Activated T-helper 2 cell treated with anti-CD3 and anti-CD28 coated beads, Interferon-gamma antibody, Interleukin-2, Interleukin-4, amounts not matched to agents 10 μg/mL and 5 μg/mL and 100 μg/mL, durations not matched to agents 14 hours and 24 hours and 36 hours (primary cell): ENCODE data around the gene ENPP4. TPM values are rescaled to one million over a fixed set of nuclear protein-coding genes. Genes with fewer than 3 reads are reported as not detected.
"Not testable (repeated sequence)": the region's sequence is repeated elsewhere in the genome, so short reads cannot be mapped to it uniquely, and the experiment has no call there.

ENCODE experiments used
- DNase-seq: peaks from one replicate; pipeline ENCODE4 v3.0.0; 2021; ENCODE audit warnings: low spot score
- H3K27ac Mint-ChIP-seq: one replicate; pipeline ENCODE4 v1.8.0; 2021; ENCODE audit warnings: mixed read lengths
- H3K27me3 Mint-ChIP-seq: one replicate; pipeline ENCODE4 v1.8.0; 2021; ENCODE audit warnings: low read depth, mixed read lengths
- H3K36me3 Mint-ChIP-seq: one replicate; pipeline ENCODE4 v1.8.0; 2021; ENCODE audit warnings: low read depth, mixed read lengths
- H3K4me1 Mint-ChIP-seq: one replicate; pipeline ENCODE4 v1.8.0; 2021; ENCODE audit warnings: low read depth, mixed read lengths
- H3K4me3 Mint-ChIP-seq: one replicate; pipeline ENCODE4 v1.8.0; 2021; ENCODE audit warnings: low read depth, mild to moderate bottlenecking, moderate library complexity, mixed read lengths
- H3K9me3 Mint-ChIP-seq: one replicate; pipeline ENCODE4 v1.8.0; 2021; ENCODE audit warnings: mixed read lengths
- intact Hi-C: fragments of 100-400 bp; cut with micrococcal nuclease; formaldehyde crosslinking; loops from one replicate; pipeline ENCODE4 v1.15.1; 2023
- total RNA-seq: library from RNA; stranded (reverse); gene quantifications from 2 replicates; pipeline ENCODE4 v1.2.3, GENCODE V29; 2022

Gene ENPP4
- total RNA-seq, 1 donor from 2014 or later = 5.4 TPM

GRCh38 chr6:46136831-46137230 lies 7.0 kb downstream of the ENPP4 start:
- Mint-ChIP-seq H3K4me3 (no peak overlapping the region), H3K27ac (no peak overlapping the region), H3K9me3 (no peaks in the 10 kb centered on the region), H3K4me1 (peaks cover 3% of the 10 kb centered on the region), H3K36me3 (no peaks in the 10 kb centered on the region), H3K27me3 (peaks cover 5% of the 10 kb centered on the region)
- intact Hi-C loops = no loop called here
- no peak for DNase-seq

GRCh38 chr6:46137387-46137786 lies 7.6 kb downstream of the ENPP4 start:
- H3K27ac Mint-ChIP-seq = no peak overlapping the region
- peaks cover 5% of the 10 kb centered on the region for H3K27me3 Mint-ChIP-seq
- no peaks in the 10 kb centered on the region for H3K36me3 Mint-ChIP-seq
- peaks cover 3% of the 10 kb centered on the region for H3K4me1 Mint-ChIP-seq
- no peak for DNase-seq
- no peaks in the 10 kb centered on the region for H3K9me3 Mint-ChIP-seq
- H3K4me3 Mint-ChIP-seq = no peak overlapping the region
- intact Hi-C loops = no loop called here

DNA sequence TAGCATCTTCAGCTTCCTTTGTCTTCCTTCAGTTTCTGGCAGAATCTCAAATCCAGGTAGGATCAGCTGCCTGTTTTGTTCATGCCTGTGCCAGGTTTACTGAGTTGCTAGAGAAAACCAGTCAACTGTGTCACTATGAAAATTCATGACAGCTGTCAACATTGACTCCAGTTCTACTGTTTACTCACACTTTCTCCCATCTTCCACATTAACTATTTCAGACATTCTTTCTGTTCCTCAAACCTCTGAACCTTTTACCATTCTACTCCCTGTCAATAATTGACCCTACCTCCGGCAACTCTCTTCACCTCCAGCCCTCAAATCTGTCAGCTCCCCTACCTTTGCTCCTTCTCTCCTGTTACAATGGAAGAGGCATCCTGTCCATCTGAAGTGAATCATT lies 8.5 kb downstream of the ENPP4 start:
- no peak for DNase-seq
- Mint-ChIP-seq H3K9me3 (no peaks in the 10 kb centered on the region), H3K36me3 (peaks cover 3% of the 10 kb centered on the region), H3K27me3 (peaks cover 5% of the 10 kb centered on the region), H3K4me3 (no peak overlapping the region), H3K27ac (no peak overlapping the region), H3K4me1 (peaks cover 3% of the 10 kb centered on the region)
- intact Hi-C loops = no loop called here

DNA sequence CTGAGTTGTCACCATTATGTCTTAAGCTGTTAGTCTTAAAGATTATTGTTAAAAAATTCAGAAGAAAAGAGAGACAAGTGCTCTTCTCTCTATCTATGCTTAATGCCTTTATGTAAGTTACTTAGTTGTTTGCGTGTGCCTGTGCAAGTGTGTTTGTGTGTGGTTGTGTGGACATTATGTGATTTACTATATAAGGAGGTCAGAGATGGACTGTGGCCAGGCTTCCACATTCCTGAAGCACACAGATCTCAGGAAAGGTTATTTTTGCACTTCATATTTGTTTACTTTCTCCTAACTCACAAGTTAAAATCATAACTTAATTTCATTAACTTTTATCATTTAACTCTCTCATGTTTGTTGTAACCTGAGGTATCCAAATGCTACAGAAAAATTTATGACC lies 14.5 kb downstream of the ENPP4 start:
- Mint-ChIP-seq H3K4me1 (no peaks in the 10 kb centered on the region), H3K36me3 (peaks cover 3% of the 10 kb centered on the region), H3K9me3 (no peaks in the 10 kb centered on the region), H3K27me3 (peaks cover 5% of the 10 kb centered on the region), H3K4me3 (no peak overlapping the region), H3K27ac (no peak overlapping the region)
- intact Hi-C loops = no loop called here
- DNase-seq = no peak

- H3K9me3 Mint-ChIP-seq, DNase-seq, H3K27ac Mint-ChIP-seq, intact Hi-C loops, H3K36me3 Mint-ChIP-seq, H3K4me3 Mint-ChIP-seq, H3K4me1 Mint-ChIP-seq: not testable (repeated sequence)
- peaks cover 20% of the 10 kb centered on the region for H3K27me3 Mint-ChIP-seq
These were observed 19.3 kb downstream of the ENPP4 start for GRCh38 chr6:46149066-46149465.

DNA sequence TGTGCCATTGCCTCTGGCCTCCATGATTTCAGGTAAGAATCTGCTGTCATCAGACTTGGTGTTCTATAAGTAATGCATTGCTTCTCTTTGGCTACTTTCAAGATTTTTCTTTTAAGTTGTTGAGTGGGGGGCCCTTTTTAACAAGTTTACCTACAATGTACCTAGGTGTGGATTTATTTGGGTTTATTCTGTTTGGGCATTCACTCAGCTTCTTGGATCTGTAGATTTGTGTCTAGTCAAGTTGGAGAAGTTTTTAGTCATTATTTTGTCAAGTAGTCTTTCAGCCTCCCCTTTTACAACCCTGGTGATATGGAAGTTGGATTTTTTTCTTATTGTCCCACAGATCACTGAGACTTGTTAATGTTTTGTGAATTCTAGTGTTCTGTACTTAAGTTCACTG lies 26.9 kb downstream of the ENPP4 start:
- Mint-ChIP-seq H3K4me3 (no peak overlapping the region), H3K36me3 (no peaks in the 10 kb centered on the region), H3K4me1 (no peaks in the 10 kb centered on the region), H3K27me3 (peaks cover 55% of the 10 kb centered on the region), H3K27ac (no peak overlapping the region), H3K9me3 (no peaks in the 10 kb centered on the region)
- DNase-seq = no peak
- intact Hi-C loops = no loop called here

DNA sequence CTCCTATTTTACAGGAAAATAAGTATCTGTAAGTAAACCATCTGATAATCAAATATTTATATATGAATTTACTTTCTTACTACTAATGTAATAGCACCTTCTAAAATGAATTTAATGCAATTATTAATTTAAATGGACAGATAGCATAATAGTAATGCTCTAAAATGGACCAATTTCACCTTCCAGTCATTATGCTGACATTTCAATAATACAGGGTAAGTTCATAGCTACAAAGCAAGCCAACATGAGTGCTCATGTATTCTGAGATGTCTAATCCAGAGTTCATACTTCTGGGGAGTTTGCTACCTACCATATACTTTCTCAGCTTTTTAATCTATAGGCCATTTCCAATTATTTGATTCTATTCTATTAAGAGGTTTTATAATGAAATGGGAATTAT lies 29.4 kb downstream of the ENPP4 start:
- no peak for DNase-seq
- intact Hi-C loops = no loop called here
- no peak overlapping the region for H3K4me3 Mint-ChIP-seq
- peaks cover 53% of the 10 kb centered on the region for H3K27me3 Mint-ChIP-seq
- no peak overlapping the region for H3K27ac Mint-ChIP-seq
- H3K36me3 Mint-ChIP-seq = no peaks in the 10 kb centered on the region
- H3K9me3 Mint-ChIP-seq = no peaks in the 10 kb centered on the region
- H3K4me1 Mint-ChIP-seq = no peaks in the 10 kb centered on the region

DNA sequence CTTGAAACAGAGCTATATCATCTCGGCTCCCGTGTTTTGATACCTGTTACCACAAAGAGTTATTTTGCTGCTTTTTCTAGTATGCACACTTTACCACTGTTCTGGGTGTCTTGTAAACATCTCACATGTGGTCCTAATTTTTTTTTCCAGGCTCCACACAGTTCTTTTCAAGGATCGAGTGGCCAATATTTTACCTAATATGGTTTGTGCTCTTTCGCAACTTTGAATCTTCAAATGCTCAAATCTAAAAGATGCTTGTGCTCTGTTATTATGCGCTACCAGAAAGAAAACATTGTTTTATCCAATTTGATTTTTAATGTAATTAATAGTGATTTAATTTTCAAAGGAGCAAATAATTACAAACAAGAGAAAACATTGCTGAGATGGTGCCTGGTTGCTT lies 30.3 kb downstream of the ENPP4 start:
- H3K4me3 Mint-ChIP-seq = no peak overlapping the region
- intact Hi-C loops = no loop called here
- no peaks in the 10 kb centered on the region for H3K36me3 Mint-ChIP-seq
- no peak overlapping the region for H3K27ac Mint-ChIP-seq
- no peaks in the 10 kb centered on the region for H3K9me3 Mint-ChIP-seq
- H3K27me3 Mint-ChIP-seq = peaks cover 53% of the 10 kb centered on the region
- no peaks in the 10 kb centered on the region for H3K4me1 Mint-ChIP-seq
- DNase-seq = no peak

- peaks cover 15% of the 10 kb centered on the region for H3K4me1 Mint-ChIP-seq
- peak within 1 kb of the TSS; percentile 38 for H3K4me3 Mint-ChIP-seq
- H3K27ac Mint-ChIP-seq = no peak within 1 kb of the TSS
- intact Hi-C loops = no loop called here
- H3K27me3 Mint-ChIP-seq = peaks cover 82% of the 10 kb centered on the region
- DNase-seq = no peak
- no peaks in the 10 kb centered on the region for H3K36me3 Mint-ChIP-seq
- no peaks in the 10 kb centered on the region for H3K9me3 Mint-ChIP-seq
These were observed 40.8 kb downstream of the ENPP4 start, which contains the start of gene ENPP5 for GRCh38 chr6:46170357-46171289. Gene ENPP5 (minus strand): TSS chr6:46170980. CDS start chr6:46168262, 2,718 bp downstream.

GRCh38 chr6:46172176-46172575 lies 42.4 kb downstream of the ENPP4 start:
- intact Hi-C loops = no loop called here
- H3K4me1 Mint-ChIP-seq = peaks cover 24% of the 10 kb centered on the region
- H3K27me3 Mint-ChIP-seq = peaks cover 79% of the 10 kb centered on the region

DNA sequence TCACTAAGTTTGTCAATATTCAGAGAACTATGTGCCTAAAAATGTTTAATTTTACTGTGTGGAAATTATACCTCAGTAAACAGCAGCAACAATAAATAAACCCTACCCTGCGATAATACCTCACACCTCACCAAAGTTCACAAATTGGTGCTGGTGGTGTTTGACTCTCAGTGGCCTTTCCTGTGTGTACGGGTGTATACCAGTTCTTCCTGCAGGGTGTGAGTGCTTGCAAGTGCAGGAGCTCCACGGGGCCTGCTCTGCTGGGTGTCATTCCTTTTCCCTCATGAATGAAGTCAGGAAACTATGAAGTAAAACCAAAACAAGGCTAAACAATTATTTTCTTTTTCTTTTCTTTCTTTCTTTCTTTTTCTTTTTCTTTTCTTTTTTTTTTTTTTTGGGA lies 45.1 kb downstream of the ENPP4 start:
- H3K4me1 Mint-ChIP-seq = peaks cover 23% of the 10 kb centered on the region
- H3K9me3 Mint-ChIP-seq = no peaks in the 10 kb centered on the region
- DNase-seq = no peak
- H3K27me3 Mint-ChIP-seq = peaks cover 84% of the 10 kb centered on the region
- H3K36me3 Mint-ChIP-seq = no peaks in the 10 kb centered on the region
- intact Hi-C loops = loop anchor here (1.0 to 5.0 kb wide), 3 partner anchors 45 to 164 kb away; partner anchors contain the start of gene ENPP4
- H3K4me3 Mint-ChIP-seq = no peak overlapping the region
- no peak overlapping the region for H3K27ac Mint-ChIP-seq

More at GRCh38 chr6:46172176-46172575, 42.4 kb downstream of the ENPP4 start:
- no peak overlapping the region for H3K27ac Mint-ChIP-seq
- no peak overlapping the region for H3K4me3 Mint-ChIP-seq
- no peak for DNase-seq
- no peaks in the 10 kb centered on the region for H3K9me3 Mint-ChIP-seq
- H3K36me3 Mint-ChIP-seq = no peaks in the 10 kb centered on the region

GRCh38 chr6:46175446-46175845 lies 45.7 kb downstream of the ENPP4 start:
- H3K27ac Mint-ChIP-seq = no peak overlapping the region
- intact Hi-C loops = loop anchor here (1.0 to 5.0 kb wide), 3 partner anchors 45 to 165 kb away; partner anchors contain the start of gene ENPP4
- H3K4me3 Mint-ChIP-seq = no peak overlapping the region
- peak; percentile 12 for DNase-seq
- H3K4me1 Mint-ChIP-seq = peaks cover 18% of the 10 kb centered on the region
- no peaks in the 10 kb centered on the region for H3K36me3 Mint-ChIP-seq
- no peaks in the 10 kb centered on the region for H3K9me3 Mint-ChIP-seq
- peaks cover 84% of the 10 kb centered on the region for H3K27me3 Mint-ChIP-seq

DNA sequence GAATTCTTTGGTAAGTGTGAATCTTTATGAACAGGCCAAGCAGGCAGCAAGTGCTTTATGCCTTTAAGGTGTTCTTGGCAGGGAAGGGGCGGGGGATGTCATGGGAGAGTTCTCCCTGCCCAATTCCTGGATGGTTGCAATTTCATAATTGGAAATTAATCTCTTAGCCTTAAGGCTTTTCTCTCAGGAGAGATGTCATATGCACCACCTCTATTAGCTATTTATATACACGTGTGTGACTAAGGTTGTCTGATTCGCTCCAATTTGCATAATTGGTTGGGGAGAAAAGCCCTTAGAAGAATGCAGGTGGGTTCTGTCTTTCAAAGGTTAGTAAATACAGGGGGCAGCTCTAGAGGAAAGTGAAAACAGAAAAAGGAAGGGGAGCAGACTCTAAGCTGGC lies 46.2 kb downstream of the ENPP4 start:
- no peak overlapping the region for H3K4me3 Mint-ChIP-seq
- peaks cover 85% of the 10 kb centered on the region for H3K27me3 Mint-ChIP-seq

More for the DNA sequence above, 46.2 kb downstream of the ENPP4 start:
- intact Hi-C loops = loop anchor here (1.0 to 5.0 kb wide), 3 partner anchors 44 to 165 kb away; partner anchors contain the start of gene ENPP4
- no peak for DNase-seq
- Mint-ChIP-seq H3K9me3 (no peaks in the 10 kb centered on the region), H3K4me1 (peaks cover 18% of the 10 kb centered on the region), H3K36me3 (no peaks in the 10 kb centered on the region), H3K27ac (no peak overlapping the region)
